ENCODE results near the gene ANKRD28.

Gene ANKRD28

GRCh38 chr3:15722877-15723623 lies 74.7 kb downstream of the ANKRD28 start:
- FAIRE-seq, result no peak

GRCh38 chr3:15716178-15716577 lies 81.6 kb downstream of the ANKRD28 start:
- FAIRE-seq, result no peak

- FAIRE-seq, result no peak
Observed at GRCh38 chr3:15714448-15714847, 83.3 kb downstream of the ANKRD28 start.

- FAIRE-seq, result no peak
Observed at GRCh38 chr3:15713364-15713763, 84.4 kb downstream of the ANKRD28 start.

- FAIRE-seq, result no peak
Observed at GRCh38 chr3:15711281-15711680, 86.5 kb downstream of the ANKRD28 start.

- FAIRE-seq, result no peak
Observed at GRCh38 chr3:15708882-15709677, 88.7 kb downstream of the ANKRD28 start.

- FAIRE-seq, result no peak
Observed at GRCh38 chr3:15707779-15708178, 90.0 kb downstream of the ANKRD28 start.

GRCh38 chr3:15703346-15703745 lies 94.4 kb downstream of the ANKRD28 start:
- FAIRE-seq, result no peak

- no peak for FAIRE-seq
Observed at GRCh38 chr3:15694628-15695027, 103.2 kb downstream of the ANKRD28 start.

- FAIRE-seq, result no peak
Observed at GRCh38 chr3:15693355-15693754, 104.4 kb downstream of the ANKRD28 start.

- no peak for FAIRE-seq
Observed at GRCh38 chr3:15690748-15691147, 107.0 kb downstream of the ANKRD28 start.

- FAIRE-seq, result no peak
Observed at GRCh38 chr3:15690230-15690629, 107.5 kb downstream of the ANKRD28 start.

- no peak for FAIRE-seq
Observed at GRCh38 chr3:15685927-15686326, 111.9 kb downstream of the ANKRD28 start.

- FAIRE-seq, result no peak
Observed at GRCh38 chr3:15683253-15683652, 114.5 kb downstream of the ANKRD28 start.

GRCh38 chr3:15682561-15683185 lies 115.1 kb downstream of the ANKRD28 start:
- no peak for FAIRE-seq

GRCh38 chr3:15681668-15682067 lies 116.1 kb downstream of the ANKRD28 start:
- no peak for FAIRE-seq

GRCh38 chr3:15679306-15679705 lies 118.5 kb downstream of the ANKRD28 start:
- FAIRE-seq, result no peak

- no peak for FAIRE-seq
Observed at GRCh38 chr3:15676259-15676658, 121.5 kb downstream of the ANKRD28 start.

- FAIRE-seq, result no peak
Observed at GRCh38 chr3:15673536-15673935, 124.2 kb downstream of the ANKRD28 start.

- FAIRE-seq, result no peak
Observed at GRCh38 chr3:15667484-15667883, 130.3 kb downstream of the ANKRD28 start.

- FAIRE-seq, result no peak
Observed at GRCh38 chr3:15666277-15666676, 131.5 kb downstream of the ANKRD28 start.

- FAIRE-seq, result no peak
Observed at GRCh38 chr3:15665510-15666150, 132.1 kb downstream of the ANKRD28 start.

GRCh38 chr3:15664144-15664543 lies 133.6 kb downstream of the ANKRD28 start:
- FAIRE-seq, result no peak

Measured in TTC549 (cell line).